ENCODE measurements around the gene GBX2.

GBX2 gene

DNA sequence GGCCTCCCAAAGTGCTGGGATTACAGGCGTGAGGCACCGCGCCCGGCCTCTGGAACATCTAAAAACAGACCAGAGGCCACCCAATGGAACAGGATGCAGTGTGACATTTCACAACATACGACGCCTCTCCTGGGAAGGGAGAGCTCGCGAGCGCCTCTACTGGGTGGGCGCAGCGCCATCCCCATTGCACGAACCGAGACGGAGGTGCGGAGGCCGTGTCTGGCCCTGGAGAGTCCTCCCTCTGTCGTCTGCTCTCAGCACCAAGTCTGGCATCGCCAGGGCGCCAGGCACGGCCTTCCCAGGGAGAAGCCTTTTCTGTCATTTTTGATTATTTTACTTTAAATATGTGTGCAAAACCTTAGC lies 9.4 kb upstream of the GBX2 start:
- TF ChIP-seq CTCF (IDR thresholded peaks at IDR 0.05; ENCODE audit: insufficient read depth, low read length), result no peak
- no peak for TF ChIP-seq GABPA (IDR thresholded peaks at IDR 0.05; ENCODE audit: low read depth)
- no peak for TF ChIP-seq SPI1 (IDR thresholded peaks at IDR 0.05; ENCODE audit: borderline replicate concordance, low read depth)
- TF ChIP-seq POLR2AphosphoS5 (IDR thresholded peaks at IDR 0.05; ENCODE audit: low read depth), result no peak
- TF ChIP-seq, protein P1, sequence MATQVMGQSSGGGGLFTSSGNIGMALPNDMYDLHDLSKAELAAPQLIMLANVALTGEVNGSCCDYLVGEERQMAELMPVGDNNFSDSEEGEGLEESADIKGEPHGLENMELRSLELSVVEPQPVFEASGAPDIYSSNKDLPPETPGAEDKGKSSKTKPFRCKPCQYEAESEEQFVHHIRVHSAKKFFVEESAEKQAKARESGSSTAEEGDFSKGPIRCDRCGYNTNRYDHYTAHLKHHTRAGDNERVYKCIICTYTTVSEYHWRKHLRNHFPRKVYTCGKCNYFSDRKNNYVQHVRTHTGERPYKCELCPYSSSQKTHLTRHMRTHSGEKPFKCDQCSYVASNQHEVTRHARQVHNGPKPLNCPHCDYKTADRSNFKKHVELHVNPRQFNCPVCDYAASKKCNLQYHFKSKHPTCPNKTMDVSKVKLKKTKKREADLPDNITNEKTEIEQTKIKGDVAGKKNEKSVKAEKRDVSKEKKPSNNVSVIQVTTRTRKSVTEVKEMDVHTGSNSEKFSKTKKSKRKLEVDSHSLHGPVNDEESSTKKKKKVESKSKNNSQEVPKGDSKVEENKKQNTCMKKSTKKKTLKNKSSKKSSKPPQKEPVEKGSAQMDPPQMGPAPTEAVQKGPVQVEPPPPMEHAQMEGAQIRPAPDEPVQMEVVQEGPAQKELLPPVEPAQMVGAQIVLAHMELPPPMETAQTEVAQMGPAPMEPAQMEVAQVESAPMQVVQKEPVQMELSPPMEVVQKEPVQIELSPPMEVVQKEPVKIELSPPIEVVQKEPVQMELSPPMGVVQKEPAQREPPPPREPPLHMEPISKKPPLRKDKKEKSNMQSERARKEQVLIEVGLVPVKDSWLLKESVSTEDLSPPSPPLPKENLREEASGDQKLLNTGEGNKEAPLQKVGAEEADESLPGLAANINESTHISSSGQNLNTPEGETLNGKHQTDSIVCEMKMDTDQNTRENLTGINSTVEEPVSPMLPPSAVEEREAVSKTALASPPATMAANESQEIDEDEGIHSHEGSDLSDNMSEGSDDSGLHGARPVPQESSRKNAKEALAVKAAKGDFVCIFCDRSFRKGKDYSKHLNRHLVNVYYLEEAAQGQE (IDR thresholded peaks at IDR 0.05; ENCODE audit: insufficient replicate concordance, low read depth), result no peak
- Histone ChIP-seq H3K27ac (replicated peaks) (no peak overlapping the region), H3K4me3 (replicated peaks; ENCODE audit: insufficient read depth, low read length) (no peak overlapping the region), H3K27me3 (ENCODE audit: insufficient read depth, poor library complexity, severe bottlenecking) (peaks cover 29% of the 10 kb centered on the region)
- no peak for DNase-seq (ENCODE audit: low read depth in 1 of 2, low spot score in 1 of 2)

GRCh38 chr2:236176951-236177350 lies 8.8 kb upstream of the GBX2 start:
- DNase-seq (ENCODE audit: low read depth in 1 of 2, low spot score in 1 of 2), result no peak
- Histone ChIP-seq H3K27me3 (ENCODE audit: insufficient read depth, poor library complexity, severe bottlenecking) (peaks cover 35% of the 10 kb centered on the region), H3K4me3 (replicated peaks; ENCODE audit: insufficient read depth, low read length) (no peak overlapping the region), H3K27ac (replicated peaks) (no peak overlapping the region)
- TF ChIP-seq, protein P1 (IDR thresholded peaks at IDR 0.05; ENCODE audit: insufficient replicate concordance, low read depth), result no peak
- TF ChIP-seq CTCF (IDR thresholded peaks at IDR 0.05; ENCODE audit: insufficient read depth, low read length) (no peak), POLR2AphosphoS5 (IDR thresholded peaks at IDR 0.05; ENCODE audit: low read depth) (no peak)

DNA sequence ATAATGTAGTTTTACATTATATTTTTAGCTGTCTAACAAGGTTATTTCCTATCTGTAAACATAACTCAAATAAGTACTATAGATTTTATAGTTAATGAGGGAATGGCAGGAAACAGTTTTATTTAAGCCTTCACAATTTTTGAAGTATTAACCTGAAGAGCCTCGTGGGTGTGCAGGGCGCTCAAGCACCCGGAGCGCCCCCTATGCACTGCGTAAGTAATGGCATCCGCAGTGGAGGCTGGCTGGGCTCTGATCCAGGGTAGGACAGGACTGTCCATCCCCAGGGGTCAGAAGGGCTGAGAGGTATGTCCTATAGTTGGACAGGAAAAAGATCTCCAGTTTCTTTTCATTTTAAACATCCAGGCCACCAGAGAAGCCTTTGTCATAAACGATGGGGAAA lies 8.2 kb upstream of the GBX2 start:
- TF ChIP-seq, protein P1 (IDR thresholded peaks at IDR 0.05; ENCODE audit: insufficient replicate concordance, low read depth), result no peak
- TF ChIP-seq GABPA (IDR thresholded peaks at IDR 0.05; ENCODE audit: low read depth) (no peak), POLR2AphosphoS5 (IDR thresholded peaks at IDR 0.05; ENCODE audit: low read depth) (no peak), SPI1 (IDR thresholded peaks at IDR 0.05; ENCODE audit: borderline replicate concordance, low read depth) (no peak), CTCF (IDR thresholded peaks at IDR 0.05; ENCODE audit: insufficient read depth, low read length) (peak; percentile 11)
- no peak overlapping the region for H3K4me3 ChIP-seq (replicated peaks; ENCODE audit: insufficient read depth, low read length)
- no peak overlapping the region for H3K27ac ChIP-seq (replicated peaks)
- H3K27me3 ChIP-seq (ENCODE audit: insufficient read depth, poor library complexity, severe bottlenecking), result peaks cover 39% of the 10 kb centered on the region
- DNase-seq (ENCODE audit: low read depth in 1 of 2, low spot score in 1 of 2), result peak in 1 of 2 experiments; percentile 4
